Cardiac muscle cell (in vitro differentiated cells and primary cell): Measurements from ENCODE around the gene NAP1L1. TPM values are rescaled to one million over a fixed set of nuclear protein-coding genes. Genes with fewer than 3 reads are reported as not detected.
"Not testable (repeated sequence)": the region's sequence is repeated elsewhere in the genome, so short reads cannot be mapped to it uniquely, and the experiment has no call there.

Experiments used
- DNase-seq, 2 donors: peaks; one replicate each; pipeline versions ENCODE4 v3.0.0 to v3.0.0-alpha.2; 2010 to 2017; ENCODE audit warnings: low read depth in 1 of 2, low spot score in 1 of 2
- H3K27ac ChIP-seq: fragments of 200-600 bp; sonication (generic); 2 replicates; pipeline ENCODE4 v1.5.1; 2016
- H3K27me3 ChIP-seq: fragments of 200-600 bp; sonication (generic); 2 replicates; pipeline ENCODE4 v1.6.0; 2016; ENCODE audit warnings: control low read depth
- H3K36me3 ChIP-seq: fragments of 200-600 bp; sonication (generic); 2 replicates; pipeline ENCODE4 v1.5.1; 2016; ENCODE audit warnings: control low read depth
- H3K4me1 ChIP-seq: fragments of 200-600 bp; sonication (generic); 2 replicates; pipeline ENCODE4 v1.8.1; 2017; ENCODE audit warnings: low read depth, mild to moderate bottlenecking, mixed run types
- H3K4me3 ChIP-seq: fragments of 200-600 bp; sonication (generic); 2 replicates; pipeline ENCODE4 v1.5.1; 2016; ENCODE audit warnings: mild to moderate bottlenecking
- H3K9me3 ChIP-seq: fragments of 200-600 bp; sonication (generic); 2 replicates; pipeline ENCODE4 v1.5.1; 2017; ENCODE audit warnings: low read depth, mild to moderate bottlenecking, control low read depth
- polyA plus RNA-seq: library from polyadenylated mRNA; unstranded; fragments of >200 nt; fragmentation: Nextera tagmentation; extraction: Ambion mirVana; gene quantifications from 2 replicates; pipeline ENCODE4 v1.2.1, GENCODE V29; 2016
- total RNA-seq: library from RNA; depleted of rRNA; stranded (reverse); fragments of >200 nt; gene quantifications from 2 replicates; pipeline ENCODE4 v1.2.3, GENCODE V29; 2016
- TF ChIP-seq, protein P1 (sequence below): IDR thresholded peaks from 2 replicates; pipeline ENCODE4 v1.5.1; 2012; ENCODE audit warnings: low read depth, mild to moderate bottlenecking, low read length

The NAP1L1 gene
- total and polyA plus RNA-seq, 2 experiments from 2014 or later = 214 to 671 TPM

- DNase-seq = no peak
- TF ChIP-seq, protein P1, sequence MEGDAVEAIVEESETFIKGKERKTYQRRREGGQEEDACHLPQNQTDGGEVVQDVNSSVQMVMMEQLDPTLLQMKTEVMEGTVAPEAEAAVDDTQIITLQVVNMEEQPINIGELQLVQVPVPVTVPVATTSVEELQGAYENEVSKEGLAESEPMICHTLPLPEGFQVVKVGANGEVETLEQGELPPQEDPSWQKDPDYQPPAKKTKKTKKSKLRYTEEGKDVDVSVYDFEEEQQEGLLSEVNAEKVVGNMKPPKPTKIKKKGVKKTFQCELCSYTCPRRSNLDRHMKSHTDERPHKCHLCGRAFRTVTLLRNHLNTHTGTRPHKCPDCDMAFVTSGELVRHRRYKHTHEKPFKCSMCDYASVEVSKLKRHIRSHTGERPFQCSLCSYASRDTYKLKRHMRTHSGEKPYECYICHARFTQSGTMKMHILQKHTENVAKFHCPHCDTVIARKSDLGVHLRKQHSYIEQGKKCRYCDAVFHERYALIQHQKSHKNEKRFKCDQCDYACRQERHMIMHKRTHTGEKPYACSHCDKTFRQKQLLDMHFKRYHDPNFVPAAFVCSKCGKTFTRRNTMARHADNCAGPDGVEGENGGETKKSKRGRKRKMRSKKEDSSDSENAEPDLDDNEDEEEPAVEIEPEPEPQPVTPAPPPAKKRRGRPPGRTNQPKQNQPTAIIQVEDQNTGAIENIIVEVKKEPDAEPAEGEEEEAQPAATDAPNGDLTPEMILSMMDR = no peak
- Histone ChIP-seq H3K27ac (no peak overlapping the region), H3K4me3 (no peak overlapping the region), H3K4me1 (peaks cover 17% of the 10 kb centered on the region), H3K9me3 (no peaks in the 10 kb centered on the region), H3K27me3 (no peaks in the 10 kb centered on the region), H3K36me3 (no peaks in the 10 kb centered on the region)
Observed at GRCh38 chr12:75990189-75990912, 94.1 kb downstream of the NAP1L1 start.

- DNase-seq, H3K4me3 ChIP-seq, H3K27me3 ChIP-seq, H3K4me1 ChIP-seq, H3K27ac ChIP-seq, H3K36me3 ChIP-seq, H3K9me3 ChIP-seq: not testable (repeated sequence)
Observed at GRCh38 chr12:75987709-75988108, 96.8 kb downstream of the NAP1L1 start.

Other genes starting within 250 kb of the NAP1L1 start
- 8.1 and 9.3 TPM in 2 replicates for gene PHLDA1, start 52.9 kb downstream of the NAP1L1 start, total RNA-seq
- 5.8 TPM in 2 replicates for gene PHLDA1, start 52.9 kb downstream of the NAP1L1 start, polyA plus RNA-seq